ENCODE measurements around the gene KCNMA1. TPM values are rescaled to one million over a fixed set of nuclear protein-coding genes. Genes with fewer than 3 reads are reported as not detected.
A peak's percentile ranks its signal among the peaks of the same experiment; 100 is the strongest.

Gene KCNMA1
- total RNA-seq, 1 donor from 2014 or later: 2.0 TPM

DNA sequence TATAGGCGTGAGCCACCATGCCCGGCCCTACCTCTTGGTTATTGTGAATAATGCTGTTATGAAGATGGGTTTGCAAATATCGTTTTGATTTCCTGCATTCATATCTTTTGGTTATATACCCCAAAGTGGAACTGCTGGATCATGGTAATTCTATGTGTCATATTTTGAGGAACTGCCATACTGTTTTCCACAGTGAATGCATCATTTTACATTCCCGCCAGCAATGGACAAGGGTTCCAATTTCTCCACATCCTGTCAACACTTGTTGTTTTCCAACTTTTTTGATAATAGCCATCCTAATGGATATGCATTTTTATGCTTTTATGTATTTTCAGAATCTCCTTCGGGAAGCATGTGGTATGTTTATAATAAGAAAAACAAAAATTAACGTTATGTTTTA lies 128.2 kb downstream of the KCNMA1 start:
- ATAC-seq (ENCODE audit: poor library complexity): no peak
- intact Hi-C loops (cut with DNase I): no loop called here
- DNase-seq: no peak

DNA sequence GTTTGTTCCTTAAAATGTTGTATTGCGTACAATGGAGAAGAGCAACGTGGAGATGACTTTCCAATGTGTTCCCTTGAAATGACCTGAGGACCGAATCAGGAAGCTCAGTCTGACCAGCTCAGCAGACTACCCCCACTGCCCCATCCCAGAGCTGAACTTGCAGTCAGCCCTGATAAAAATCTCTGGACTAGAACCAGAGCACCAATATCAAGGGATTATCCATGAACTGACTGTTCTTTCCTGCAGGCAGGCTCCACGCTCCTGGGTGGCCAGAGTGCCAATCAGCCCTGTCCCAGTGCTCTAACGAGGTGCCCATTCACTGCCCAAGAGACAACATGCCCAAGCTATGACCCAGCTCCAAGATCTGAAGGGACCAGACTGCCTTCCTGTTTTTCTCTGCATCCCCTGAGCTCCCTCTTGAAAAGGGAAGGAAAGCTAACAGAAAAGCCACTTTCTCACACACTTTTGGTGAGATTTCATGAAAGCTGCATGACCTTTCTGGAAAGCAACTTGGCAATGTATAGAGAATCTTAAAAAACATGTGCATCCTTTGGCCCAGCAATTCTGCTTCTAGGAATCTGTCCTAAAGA lies 130.2 kb downstream of the KCNMA1 start:
- DNase-seq (no peak), ATAC-seq (ENCODE audit: poor library complexity) (peak; percentile 65)
- intact Hi-C loops (cut with DNase I): no loop called here

DNA sequence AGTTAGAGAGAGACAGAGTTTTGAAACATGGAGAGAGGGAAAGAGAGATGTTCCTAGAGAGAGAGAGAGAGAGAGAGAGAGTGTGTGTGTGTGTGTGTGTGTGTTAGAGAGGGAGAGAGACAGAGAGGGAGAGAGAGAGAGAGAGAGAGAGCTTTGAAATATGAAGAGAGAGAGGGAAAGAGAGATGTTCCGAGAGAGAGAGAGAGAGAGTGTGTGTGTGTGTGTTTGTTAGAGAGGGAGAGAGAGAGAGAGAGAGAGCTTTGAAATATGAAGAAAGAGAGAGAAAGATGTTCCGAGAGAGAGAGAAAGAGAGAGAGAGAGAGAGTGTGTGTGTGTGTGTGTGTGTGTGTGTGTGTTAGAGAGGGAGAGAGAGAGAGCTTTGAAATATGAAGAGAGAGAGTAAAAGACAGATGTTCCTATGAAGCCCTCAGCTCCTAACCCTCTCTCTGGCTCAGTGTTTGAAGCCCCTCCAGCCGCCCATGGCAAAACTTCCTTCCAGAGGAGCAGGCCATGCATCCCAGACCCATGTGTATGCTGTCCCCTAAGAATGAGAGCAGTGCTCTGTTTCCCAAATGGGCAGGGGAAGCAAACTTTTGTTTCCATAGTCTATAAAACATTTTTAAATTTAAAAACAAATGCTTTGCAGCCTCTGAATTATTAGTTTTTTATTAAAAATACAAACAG lies 130.9 kb downstream of the KCNMA1 start:
- intact Hi-C loops (cut with DNase I): no loop called here

DNA sequence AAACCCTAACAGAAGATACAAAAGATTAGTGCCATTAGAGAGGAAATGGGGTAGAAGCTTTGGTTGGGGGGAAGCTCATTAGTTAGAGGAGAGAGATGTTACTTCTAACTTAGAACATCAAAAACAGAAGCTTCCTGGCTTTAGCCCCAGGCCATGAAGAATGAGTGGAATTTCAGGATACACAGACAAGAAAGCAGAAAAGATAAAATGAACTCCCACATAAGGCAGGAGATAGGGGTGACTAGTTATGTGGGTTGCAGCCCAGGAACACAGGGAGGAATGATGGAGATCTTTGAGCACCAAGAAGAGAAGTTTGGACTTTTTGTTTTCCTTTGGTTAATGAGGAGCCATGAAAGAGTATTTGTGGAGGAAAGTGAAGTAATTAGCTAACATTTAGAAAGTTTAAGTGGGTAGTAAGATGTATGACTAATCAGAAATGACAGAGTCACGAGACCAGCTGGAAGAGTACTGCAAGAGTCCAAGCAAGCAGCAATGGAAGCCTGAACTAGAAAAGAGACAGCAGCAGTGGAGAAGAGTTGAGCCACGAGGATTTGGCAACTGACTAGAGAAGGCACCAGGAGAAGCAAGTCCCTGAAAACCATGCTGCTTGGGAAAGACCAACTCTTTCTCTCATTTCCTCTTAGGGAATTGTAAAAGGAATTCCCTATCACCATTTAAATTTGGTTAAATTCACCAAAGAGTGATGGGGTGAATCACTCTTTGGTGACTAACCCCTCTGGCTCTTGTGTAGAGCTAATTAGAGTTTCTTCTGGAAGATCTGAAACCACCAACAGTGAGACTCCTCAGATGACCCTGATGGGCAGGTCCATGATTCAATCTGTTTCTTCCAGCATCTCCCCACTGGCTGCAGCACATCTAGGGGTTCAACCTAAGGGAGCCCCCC lies 131.9 kb downstream of the KCNMA1 start:
- DNase-seq: no peak
- intact Hi-C loops (cut with DNase I): no loop called here
- no peak for ATAC-seq (ENCODE audit: poor library complexity)

More for the DNA sequence above, 130.9 kb downstream of the KCNMA1 start:
- ATAC-seq (ENCODE audit: poor library complexity) (no peak), DNase-seq (no peak)

DNA sequence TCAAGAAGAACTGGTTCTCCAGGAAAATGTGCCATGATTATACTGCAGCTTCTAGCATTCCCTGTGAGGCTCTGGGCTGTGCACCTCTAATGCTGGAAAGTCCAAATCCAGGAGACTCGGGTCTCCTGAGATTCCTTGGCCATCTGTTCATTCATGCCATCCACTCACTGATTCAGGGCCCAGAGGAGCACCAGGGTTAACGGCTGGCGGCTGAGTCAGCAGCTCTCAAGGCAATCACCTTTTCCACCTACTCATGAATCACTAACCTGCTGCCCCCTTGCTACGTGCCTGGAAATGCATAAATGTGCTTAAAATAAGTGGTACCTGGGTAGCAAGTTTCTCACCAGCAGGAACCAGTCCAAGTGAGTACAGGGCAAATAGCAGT lies 132.7 kb downstream of the KCNMA1 start:
- no peak for DNase-seq
- intact Hi-C loops (cut with DNase I): no loop called here
- no peak for ATAC-seq (ENCODE audit: poor library complexity)

DNA sequence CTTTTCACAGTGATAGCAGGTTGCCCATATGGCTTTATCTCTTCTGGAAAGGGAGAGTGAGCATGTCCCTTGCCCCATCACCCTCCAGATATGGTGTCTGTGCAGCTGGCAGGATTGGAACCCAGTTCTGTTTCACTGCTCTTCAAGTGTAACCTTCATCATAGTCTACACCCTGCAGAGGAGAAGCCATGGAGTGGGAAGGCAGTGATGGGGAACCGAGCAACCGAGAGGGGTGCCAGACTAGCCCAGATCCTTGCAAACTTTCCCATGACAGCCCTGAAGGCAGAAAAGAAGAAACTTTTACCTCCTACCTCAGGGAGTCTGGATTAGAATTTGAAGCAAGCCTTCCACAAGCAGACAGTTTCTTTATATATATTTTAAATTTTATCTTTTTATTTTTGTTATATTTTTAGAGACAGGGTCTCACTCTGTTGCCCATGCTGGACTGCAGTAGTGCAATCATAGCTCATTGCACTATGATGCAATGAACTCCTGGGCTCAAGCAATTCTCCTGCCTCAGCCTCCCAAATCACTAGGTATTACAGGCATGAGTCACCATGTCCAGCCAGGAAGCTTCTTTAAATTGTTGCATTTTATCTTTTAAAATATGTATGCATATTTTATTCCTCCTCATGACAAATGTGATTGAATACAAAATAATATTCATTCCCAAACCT lies 133.3 kb downstream of the KCNMA1 start:
- no peak for DNase-seq
- intact Hi-C loops (cut with DNase I): no loop called here
- ATAC-seq (ENCODE audit: poor library complexity): no peak

DNA sequence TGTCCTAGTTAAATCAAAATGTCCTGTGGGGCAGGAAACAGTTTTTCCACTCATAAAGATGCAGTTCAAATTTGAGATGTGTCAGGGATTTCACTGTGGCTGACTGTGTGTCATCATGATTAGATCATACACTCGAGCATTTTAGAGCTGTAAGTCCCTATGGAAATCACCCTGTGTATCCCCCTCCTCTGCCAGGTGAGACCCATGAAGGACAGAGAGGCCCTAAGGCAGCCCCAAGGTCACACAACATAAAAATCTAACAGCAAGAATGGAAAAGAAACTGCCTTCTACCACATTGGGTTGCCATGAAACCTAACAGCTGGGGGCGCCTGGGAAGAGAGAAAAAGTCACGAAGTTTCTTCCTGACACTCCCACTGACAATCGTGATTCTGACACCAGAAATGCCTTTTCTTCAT lies 135.8 kb downstream of the KCNMA1 start:
- intact Hi-C loops (cut with DNase I): no loop called here
- ATAC-seq (ENCODE audit: poor library complexity): no peak
- no peak for DNase-seq

DNA sequence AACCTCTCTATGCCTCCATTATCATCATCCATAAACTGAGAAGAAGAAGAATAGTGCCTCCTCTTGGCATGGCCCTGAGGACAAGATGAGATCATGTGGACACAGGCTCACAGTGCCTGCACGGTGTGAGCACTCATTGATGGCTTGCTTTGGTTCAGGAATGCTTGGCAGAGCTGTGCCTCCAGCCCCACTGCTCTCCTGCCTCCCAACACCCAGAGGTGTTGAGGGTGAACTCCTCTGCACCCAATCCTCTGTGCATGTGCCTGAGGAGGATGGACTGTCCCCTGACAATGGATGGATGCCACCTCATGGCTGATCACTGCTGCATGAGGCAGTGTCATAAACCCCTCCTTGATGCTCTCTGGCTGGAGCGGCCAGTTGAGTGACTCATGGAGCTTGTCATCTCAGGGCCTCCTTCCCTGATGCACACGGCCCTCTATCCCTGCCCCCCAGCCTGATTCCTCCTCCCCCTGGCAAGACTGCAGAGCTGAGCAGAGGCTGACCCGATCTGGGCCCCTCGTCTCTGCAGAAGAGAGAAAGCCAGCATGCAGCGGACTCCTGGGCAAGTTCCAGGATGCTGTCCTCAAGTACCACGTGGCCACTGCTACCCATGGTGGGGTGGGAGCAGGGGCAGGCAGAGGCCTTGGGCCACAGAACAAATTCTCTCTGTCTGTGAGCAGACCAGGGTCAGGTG lies 136.3 kb downstream of the KCNMA1 start:
- DNase-seq (no peak), ATAC-seq (ENCODE audit: poor library complexity) (no peak)
- intact Hi-C loops (cut with DNase I): no loop called here

DNA sequence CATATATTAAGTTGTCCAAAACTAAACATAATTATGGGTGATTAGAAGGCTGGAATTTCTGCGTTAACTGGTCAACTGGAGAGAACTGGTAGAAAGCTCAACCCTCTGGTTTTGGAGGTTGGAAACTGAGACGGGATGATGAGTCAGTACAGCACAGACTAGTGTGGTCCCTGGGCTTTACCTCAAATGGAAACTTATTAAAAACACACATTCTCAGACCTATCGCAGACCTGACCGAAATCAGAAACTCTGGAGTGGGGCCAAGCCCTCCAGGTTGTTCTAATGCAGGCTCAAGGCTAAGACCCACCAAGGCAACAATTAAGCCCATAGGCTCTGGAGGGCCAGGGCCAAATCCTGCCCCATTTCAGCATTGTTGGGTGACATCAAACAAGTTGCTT lies 136.9 kb downstream of the KCNMA1 start:
- DNase-seq (no peak), ATAC-seq (ENCODE audit: poor library complexity) (no peak)
- intact Hi-C loops (cut with DNase I): no loop called here

DNA sequence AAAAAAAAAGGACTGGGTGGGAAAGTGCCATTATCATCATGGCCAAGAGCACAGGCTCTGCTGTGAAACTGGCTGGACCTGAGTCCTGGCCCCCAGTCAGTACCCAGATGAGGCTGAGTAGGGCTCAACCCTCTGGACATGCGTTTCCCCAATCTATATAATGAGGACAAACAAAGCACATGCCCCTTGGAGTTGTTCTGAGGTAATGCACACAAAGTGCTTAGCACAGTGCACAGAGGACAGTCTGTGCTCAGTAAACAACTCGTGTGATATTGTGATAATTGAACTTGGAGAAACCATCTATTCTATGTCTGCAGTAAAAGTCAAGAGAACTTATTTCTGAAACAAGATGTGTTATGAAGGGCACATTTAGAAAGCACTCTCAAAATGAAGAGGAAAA lies 138.8 kb downstream of the KCNMA1 start:
- no peak for DNase-seq
- ATAC-seq (ENCODE audit: poor library complexity): no peak
- intact Hi-C loops (cut with DNase I): no loop called here

DNA sequence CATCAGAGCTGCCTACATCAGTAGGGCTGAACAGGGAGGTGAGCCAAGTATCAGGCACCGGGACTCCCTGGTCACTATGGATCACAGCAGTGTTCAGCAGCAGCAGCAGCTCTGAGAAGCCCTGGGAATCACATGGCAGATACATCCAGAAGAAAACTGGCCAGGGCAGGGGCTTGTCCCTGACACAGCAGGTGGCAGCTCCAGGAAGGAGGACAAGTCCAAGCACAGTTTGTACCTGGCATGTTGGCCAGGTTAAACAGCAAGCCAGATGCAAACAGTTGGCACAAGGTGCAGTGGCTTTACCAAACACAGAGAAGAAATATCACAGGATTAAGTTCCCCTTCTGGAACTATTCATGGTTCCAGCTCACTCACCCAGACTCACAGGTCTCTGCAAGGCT lies 139.4 kb downstream of the KCNMA1 start:
- no peak for ATAC-seq (ENCODE audit: poor library complexity)
- no peak for DNase-seq
- intact Hi-C loops (cut with DNase I): no loop called here

DNA sequence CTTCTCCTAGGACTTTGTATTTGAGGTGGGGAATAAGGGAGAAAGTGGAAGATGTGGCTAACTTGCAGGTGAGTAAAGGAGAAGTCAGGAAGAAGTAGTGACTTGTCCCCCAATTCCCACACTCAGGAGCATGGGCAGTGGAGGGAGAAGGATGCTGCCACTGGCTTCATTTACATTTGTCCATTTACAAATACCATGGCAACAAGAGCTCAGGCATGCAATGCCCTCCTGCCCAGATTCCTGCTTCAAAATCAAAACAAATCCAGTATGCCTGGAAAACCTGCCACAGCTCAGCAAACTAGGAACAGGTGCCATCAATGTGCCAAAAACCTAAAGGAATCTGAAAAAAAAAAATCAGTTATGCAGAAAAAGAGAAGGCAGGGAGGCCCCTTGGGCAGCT lies 139.9 kb downstream of the KCNMA1 start:
- no peak for DNase-seq
- intact Hi-C loops (cut with DNase I): no loop called here
- ATAC-seq (ENCODE audit: poor library complexity): no peak

DNA sequence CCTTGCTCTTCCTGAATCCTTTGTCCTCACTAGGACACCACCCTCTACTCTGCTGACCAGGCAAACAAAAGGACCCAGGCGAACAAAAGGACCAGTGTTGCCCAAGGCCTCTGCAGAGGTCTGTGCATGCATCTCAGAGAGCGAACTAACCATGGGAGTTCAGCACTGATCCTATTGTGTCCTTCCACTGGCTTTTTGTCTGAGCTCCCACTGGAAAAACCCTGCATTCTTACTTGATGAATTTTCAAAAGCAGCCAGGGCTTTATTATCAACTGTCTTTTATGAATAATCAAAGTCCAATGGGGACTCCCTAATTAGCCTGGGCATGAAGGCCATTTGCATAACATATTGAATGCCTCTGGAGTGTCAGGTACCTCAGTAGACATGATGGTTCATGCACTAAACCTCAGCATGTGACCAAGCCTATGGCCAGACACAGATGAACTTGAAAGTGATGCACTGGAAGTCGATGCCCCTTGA lies 140.6 kb downstream of the KCNMA1 start:
- DNase-seq: no peak
- intact Hi-C loops (cut with DNase I): no loop called here
- ATAC-seq (ENCODE audit: poor library complexity): no peak

DNA sequence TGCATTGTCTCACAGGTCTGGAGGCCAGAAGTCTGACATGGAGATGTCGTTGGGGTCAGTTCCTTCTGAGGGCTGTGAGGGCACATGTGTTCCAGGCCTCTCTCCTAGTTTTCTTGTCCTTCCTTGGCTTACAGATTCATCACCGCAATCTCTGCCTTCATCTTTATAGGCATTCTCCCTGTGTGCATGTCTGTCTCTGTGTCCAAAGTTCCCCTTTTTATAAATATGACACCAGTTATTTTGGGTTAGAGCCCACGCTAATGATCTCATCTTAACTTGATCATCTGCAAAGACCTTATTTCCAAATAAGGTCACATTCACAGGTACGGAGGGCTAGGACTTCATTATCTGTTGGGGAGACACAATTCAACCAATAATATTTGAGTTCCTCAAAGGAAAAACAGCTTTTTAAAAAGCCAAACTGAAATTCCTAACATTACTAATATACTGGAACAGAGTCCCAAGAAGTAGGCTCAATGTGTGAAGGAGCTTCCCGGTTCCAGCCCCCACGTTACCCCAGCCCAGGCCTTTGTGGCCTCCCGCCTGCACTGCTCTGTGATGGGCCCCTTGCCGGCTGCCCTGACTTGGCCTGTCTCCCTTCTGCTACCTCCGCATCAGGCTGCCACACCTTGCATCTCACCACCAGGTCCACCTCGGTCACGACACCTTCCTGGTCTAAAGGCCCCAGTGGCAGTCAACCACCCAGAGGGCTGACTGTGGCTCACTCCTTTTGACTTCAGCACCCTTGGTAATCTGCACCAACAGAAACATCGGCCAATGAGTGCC lies 142.7 kb downstream of the KCNMA1 start:
- intact Hi-C loops (cut with DNase I): loop anchor here (2.0 kb wide), 1 partner anchor 148 kb away; no protein-coding TSS in a partner anchor
- DNase-seq (no peak), ATAC-seq (ENCODE audit: poor library complexity) (no peak)

DNA sequence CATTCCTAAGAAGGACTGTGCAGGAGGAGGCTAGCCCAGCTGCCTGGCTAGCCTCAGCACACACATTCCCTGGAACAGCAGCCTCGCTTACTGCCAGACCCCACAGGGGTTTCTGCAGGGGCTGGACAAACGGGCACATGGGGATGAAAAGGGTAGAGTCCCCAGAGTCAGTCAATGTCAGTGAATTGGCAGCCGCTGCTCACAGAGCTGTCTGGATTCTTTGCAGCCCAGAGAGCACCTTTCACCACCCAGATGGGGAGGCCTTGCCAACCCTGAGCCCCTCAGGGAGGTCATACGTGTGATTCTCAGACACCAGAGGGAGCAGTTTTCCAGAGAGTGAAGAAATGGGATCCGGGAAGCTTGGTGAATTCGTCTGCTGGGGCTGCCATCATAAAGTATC lies 143.3 kb downstream of the KCNMA1 start:
- DNase-seq (no peak), ATAC-seq (ENCODE audit: poor library complexity) (peak; percentile 36)
- intact Hi-C loops (cut with DNase I): loop anchor here (2.0 kb wide), 1 partner anchor 148 kb away; no protein-coding TSS in a partner anchor

DNA sequence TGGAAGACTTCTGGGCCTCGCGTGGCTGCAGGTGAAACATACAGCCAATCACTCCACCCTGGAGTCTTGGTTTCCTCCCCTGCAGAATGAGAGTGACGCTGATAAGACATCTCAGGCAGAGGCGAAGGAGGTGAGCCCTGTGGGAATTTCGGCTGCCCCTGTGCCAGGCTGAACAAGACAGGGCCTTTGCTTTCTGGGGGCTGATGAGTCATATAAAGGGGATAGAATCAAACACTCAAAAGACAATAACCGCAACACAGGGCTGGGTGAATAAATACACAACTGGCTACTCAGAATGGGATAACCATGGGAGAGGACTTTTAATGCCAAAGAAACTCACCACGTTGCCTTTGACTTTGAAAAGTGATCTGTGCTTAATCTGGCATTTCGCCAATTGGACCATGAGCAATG lies 143.8 kb downstream of the KCNMA1 start:
- DNase-seq: no peak
- no peak for ATAC-seq (ENCODE audit: poor library complexity)
- intact Hi-C loops (cut with DNase I): loop anchor here (2.0 kb wide), 1 partner anchor 149 kb away; no protein-coding TSS in a partner anchor

DNA sequence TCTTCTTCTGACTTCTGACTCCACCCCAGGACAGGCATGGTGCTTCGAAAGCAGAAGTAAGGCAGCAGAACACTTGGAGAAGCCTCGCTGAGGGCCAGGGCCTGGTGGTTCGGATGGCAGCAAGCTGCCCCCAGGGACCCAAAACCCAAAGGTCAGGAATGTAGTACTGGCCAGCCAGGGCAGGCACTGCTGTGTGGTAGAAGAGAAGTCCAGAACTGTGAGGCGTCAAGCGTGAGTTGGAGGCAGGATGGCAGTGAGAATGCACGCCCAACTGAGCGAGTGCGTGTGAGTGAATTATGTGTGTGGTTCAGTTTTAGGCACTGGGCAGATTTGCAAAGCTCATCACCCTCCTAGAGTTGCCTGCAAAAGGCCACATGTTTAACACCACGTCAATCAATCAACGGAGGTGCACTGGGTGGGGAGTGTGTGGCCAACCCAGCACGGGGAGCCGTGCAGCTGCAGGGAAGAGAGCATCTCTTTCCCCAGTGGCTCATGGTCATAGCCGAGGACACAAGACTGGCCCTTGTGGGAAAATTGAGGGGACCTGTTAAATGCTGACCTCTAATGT lies 144.3 kb downstream of the KCNMA1 start:
- DNase-seq (no peak), ATAC-seq (ENCODE audit: poor library complexity) (no peak)
- intact Hi-C loops (cut with DNase I): no loop called here
